ENCODE data around the gene UCK2. TPM values are rescaled to one million over a fixed set of nuclear protein-coding genes. Genes with fewer than 3 reads are reported as not detected.

Gene UCK2
- total RNA-seq, 2 donors from 2014 or later: 55.0 to 57.8 TPM

DNA sequence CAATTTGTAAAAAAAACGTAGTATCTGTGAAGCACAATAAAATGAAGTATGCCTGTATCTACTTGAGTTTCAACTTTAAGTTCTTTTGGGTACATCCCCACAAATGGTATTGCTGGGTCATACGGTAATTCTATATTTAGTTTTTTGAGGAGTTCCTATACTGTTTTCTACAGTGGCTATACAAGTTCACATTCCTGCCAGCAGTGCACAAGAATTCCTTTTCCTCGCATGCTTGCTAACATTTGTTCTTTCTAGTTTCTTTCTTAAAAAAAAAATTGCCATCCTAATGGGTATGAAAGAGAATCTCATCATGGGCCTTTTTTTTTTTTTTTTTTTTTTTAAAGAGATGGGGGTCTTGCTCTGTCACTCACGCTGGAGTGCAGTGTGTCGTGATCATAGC lies 41.9 kb downstream of the UCK2 start:
- ATAC-seq: no peak
- intact Hi-C loops (cut with DNase I, micrococcal nuclease): no loop called here
- DNase-seq: no peak

- DNase-seq: peak; percentile 77 to 81
- intact Hi-C loops (cut with DNase I, micrococcal nuclease): no loop called here
- ATAC-seq: peak; percentile 74
Observed at GRCh38 chr1:165871311-165872067, 44.1 kb downstream of the UCK2 start.

- DNase-seq (no peak), ATAC-seq (no peak)
- intact Hi-C loops (cut with DNase I, micrococcal nuclease): no loop called here
Observed at GRCh38 chr1:165873481-165873880, 46.1 kb downstream of the UCK2 start.

- ATAC-seq (peak; percentile 74), DNase-seq (no peak)
- intact Hi-C loops (cut with DNase I, micrococcal nuclease): no loop called here
Observed at GRCh38 chr1:165874643-165875042, 47.2 kb downstream of the UCK2 start.

DNA sequence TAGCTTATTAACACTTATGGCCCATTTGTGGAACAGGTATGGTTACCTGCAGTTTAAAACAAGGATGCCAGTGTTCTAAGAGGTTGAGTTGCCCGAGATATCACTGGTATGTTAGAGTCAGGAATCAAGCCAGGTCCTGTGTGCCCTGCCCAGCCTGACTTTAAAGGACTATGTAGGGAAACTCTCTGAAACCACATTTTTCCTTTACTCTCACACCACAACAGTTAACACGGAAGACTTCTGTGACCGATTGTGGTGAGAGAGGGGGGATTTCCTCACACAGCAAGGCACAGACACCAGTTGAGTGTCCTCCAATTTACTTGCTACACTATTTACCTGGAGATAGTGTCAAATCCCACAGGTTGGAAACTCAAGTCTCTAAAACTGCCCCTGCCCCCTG lies 47.8 kb downstream of the UCK2 start:
- intact Hi-C loops (cut with DNase I, micrococcal nuclease): no loop called here
- no peak for DNase-seq
- ATAC-seq: peak; percentile 42

GRCh38 chr1:165875604-165876003 lies 48.2 kb downstream of the UCK2 start:
- ATAC-seq (peak; percentile 71), DNase-seq (no peak)
- intact Hi-C loops (cut with DNase I, micrococcal nuclease): no loop called here

DNA sequence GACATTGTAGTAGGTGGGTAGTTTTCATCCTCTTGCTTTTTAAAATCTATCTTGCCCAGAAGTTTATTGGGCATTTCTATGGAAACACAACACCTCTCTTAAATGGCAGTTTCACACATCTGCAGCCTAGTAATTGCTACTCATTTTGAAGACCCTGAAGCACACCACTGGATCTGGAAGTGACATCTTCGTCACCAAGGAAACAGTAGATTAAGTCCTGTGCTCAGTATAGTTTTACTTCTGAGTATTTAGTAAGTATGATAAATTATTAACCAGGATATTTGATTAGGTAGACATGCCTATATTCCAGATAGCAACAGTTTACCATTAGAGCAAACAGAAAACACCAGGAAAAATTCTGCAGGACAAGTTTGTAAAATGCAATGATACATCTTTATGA lies 48.7 kb downstream of the UCK2 start:
- intact Hi-C loops (cut with DNase I, micrococcal nuclease): no loop called here
- ATAC-seq (no peak), DNase-seq (no peak)

- intact Hi-C loops (cut with DNase I, micrococcal nuclease): no loop called here
- no peak for ATAC-seq
- no peak for DNase-seq
Observed at GRCh38 chr1:165877411-165877810, 50.0 kb downstream of the UCK2 start.

DNA sequence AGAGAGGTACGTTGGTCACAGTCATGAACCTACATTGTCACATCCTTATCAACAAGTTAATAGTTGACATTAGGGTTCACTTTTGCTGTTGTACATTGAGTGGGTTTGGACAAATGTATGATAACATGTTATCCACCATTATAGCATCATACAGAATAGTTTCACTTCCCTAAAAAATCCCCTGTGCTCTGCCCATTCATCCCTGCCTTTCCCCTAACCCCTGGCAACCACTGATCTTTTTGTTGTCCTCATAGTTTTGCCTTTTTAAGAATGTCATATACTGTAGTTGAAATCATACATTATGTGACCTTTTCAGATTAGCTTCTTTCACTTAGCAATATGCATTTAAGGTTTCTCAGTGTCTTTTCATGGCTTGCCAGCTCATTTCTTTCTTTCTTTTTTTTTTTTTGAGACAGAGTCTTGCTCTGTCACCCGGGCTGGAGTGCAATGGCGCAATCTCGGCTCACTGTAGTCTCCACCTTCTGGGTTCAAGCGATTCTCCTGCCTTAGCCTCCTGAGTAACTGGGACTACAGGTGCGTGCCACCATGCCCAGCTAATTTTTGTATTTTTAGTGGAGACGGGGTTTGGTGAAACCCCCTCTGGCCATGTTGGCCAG lies 50.6 kb downstream of the UCK2 start:
- no peak for DNase-seq
- intact Hi-C loops (cut with DNase I, micrococcal nuclease): no loop called here
- no peak for ATAC-seq

GRCh38 chr1:165879946-165880345 lies 52.5 kb downstream of the UCK2 start:
- intact Hi-C loops (cut with DNase I, micrococcal nuclease): no loop called here
- ATAC-seq: no peak
- DNase-seq: no peak

- no peak for DNase-seq
- ATAC-seq: no peak
- intact Hi-C loops (cut with DNase I, micrococcal nuclease): no loop called here
Observed at GRCh38 chr1:165880993-165881392, 53.6 kb downstream of the UCK2 start.

DNA sequence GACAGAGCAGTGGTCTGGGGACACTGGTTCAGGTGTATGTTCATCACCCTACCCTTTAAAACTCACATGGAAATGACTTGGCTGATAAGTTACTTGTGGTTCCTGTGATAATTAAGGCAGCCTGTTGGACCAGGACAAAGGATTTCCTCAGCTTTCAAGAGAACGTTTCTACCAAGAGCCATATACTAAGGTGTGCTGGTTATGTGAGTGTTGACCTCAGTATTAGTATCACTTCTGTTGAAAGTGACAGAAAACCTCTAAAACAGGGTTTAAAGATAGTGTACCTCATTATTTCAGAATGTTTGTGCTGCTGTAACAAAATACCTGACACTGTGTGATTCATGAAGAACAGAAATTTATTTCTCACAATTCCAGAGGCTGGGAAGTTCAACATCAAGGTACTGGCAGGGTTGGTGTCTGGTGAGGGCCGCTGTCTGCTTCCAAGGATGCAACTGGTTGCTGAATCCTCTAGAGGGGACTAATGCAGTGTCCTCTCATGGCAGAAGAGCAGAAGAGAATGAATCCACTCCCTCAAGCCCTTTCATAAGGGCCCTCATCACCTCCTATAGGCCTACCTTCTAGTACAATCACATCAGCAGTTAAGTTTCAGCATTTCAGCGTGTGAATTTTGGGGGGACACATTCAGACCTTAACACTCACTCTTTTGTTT lies 54.9 kb downstream of the UCK2 start:
- no peak for DNase-seq
- ATAC-seq: no peak
- intact Hi-C loops (cut with DNase I, micrococcal nuclease): no loop called here

DNA sequence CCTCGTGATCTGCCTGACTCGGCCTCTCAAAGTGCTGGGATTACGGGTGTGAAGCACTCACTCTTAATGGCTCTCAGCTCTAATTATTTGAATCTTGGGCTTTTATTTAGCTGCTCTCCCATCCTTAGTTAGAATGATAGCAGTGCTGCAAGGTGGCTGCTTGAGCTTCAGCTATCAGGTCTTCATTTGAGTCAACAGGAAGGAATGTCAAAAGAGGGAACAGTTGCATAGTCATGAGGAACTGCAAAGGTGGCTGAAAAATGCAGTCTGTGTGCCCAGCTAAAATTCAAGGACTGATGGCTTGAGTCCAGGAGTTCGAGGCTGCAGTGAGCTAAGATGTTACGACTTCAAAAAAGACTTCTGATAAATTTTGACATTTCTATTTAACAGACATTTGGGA lies 55.6 kb downstream of the UCK2 start:
- intact Hi-C loops (cut with DNase I, micrococcal nuclease): no loop called here
- DNase-seq: no peak
- no peak for ATAC-seq

DNA sequence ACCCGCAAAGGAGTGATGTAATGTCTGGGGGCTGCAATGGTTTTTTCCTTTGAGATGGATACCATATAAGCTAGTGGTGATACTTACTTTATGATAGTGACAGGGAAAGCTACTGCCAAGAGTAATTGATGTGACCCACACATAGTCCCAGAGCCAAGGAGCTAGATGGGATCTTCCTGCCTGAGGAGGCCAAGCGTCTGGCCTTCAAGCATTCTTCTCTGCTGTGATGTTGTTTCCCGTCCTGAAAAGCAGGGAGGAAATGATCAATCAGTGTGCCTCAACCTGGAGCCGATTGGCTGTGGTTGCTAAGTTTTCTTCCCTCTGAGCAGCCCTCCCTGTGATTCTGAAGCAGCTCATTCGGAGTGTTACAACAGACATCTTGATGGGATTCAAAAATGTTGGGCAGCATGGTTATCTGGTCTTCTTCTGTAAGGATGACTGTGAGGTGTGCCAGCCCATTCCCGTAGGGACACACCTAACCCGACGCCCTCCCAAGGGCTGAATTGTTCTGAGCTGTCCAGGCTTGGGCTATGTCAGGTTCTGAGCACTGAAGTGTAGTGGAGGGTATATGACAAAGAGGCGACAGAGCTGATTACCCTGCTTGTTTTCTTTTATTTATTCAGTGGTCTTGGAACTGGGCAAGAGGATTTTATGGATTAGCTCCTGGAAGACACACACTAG lies 56.7 kb downstream of the UCK2 start:
- intact Hi-C loops (cut with DNase I, micrococcal nuclease): no loop called here
- peak; percentile 40 for ATAC-seq
- no peak for DNase-seq

- ATAC-seq: peak; percentile 42
- intact Hi-C loops (cut with DNase I, micrococcal nuclease): no loop called here
- no peak for DNase-seq
Observed at GRCh38 chr1:165884690-165885304, 57.4 kb downstream of the UCK2 start.

DNA sequence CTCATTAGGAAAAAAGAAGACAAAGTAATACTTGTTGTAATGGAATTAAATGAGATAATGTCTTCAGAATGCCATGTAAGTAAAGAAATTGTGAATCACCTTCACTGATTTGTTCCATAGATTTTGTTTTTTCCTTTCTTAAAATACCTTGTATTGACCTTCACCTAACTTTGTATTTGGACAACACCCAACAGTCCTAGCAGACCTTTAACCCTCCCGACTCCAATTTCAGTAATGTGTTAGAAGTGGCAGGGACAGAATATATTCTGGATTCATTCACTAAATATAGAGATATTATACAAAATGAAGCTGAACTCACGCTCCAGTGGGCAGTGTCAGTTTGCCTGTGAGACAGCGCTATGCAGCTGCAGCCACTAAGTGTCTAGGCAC lies 57.9 kb downstream of the UCK2 start:
- ATAC-seq (no peak), DNase-seq (no peak)
- intact Hi-C loops (cut with DNase I, micrococcal nuclease): no loop called here

DNA sequence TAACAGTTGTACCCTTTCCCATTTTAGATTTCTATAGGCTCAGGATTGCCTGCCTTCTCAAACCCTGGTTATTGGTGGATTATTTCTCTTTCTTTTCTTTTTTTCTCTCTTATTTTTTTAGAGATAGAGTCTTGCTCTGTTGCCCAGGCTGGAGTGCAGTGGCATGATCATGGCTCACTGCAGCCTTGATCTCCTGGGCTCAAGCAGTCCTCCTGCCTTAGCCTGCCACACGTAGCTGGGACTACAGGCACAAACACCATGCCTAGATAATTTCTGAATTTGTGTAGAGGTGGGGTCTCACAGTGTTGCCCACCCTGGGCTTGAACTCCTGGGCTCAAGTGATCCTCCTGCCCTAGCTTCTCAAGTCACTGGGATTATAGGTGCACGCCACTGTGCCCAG lies 58.8 kb downstream of the UCK2 start:
- intact Hi-C loops (cut with DNase I, micrococcal nuclease): no loop called here
- no peak for DNase-seq
- no peak for ATAC-seq

DNA sequence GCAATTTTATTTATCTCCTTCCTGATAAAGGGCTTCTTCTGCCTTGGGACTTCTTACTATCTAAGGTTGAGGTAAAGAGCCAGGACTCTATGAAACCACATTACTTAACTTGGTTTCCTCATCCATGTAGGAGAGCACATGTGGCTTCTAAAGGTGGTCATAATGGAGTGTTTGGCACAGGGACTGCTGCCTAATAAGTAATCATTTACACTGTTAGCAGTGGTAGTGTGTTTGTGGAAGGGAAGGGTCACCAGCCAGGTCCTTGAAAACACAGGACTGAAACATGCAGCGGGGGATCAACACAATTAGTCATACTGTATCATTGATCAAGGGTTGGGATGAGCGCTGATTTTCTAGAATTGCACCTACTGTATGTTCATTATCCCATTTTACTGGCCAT lies 59.6 kb downstream of the UCK2 start:
- intact Hi-C loops (cut with DNase I, micrococcal nuclease): no loop called here
- no peak for DNase-seq
- ATAC-seq: no peak

DNA sequence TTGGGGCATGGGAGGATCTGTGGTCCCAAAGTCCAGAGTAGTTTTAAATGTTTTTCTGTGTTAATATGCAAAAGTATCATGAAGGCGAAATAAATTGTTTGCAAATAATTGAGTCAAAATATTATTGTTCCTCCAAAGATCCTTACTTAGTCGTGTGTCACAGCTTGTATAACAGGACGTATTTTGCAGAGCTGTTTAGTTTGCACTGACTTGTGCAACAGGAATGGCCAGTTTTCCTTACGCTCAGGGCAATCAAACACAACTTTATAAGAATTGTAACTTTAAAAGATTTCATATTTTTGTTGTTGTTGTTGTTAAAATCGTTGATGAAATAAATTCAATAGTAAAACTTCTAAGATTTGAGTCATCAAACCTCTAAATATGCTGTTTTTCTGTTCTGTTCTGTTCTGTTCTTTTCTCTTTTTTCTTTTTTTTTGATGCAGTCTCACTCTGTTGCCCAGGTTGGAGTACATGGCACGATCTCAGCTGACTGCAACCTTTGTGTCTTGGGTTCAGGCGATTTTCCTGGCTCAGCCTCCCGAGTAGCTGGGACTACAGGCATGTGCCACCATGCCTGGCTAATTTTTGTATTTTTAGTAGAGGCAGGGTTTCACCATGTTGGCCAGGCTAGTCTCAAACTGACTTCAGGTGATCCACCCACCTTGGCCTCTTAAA lies 60.6 kb downstream of the UCK2 start:
- no peak for DNase-seq
- peak; percentile 69 for ATAC-seq
- intact Hi-C loops (cut with DNase I, micrococcal nuclease): no loop called here
